Measurements from ENCODE around the gene OSBPL10.

OSBPL10 gene

GRCh38 chr3:31853580-31853979 lies 127.5 kb downstream of the OSBPL10 start:
- no peak for DNase-seq (ENCODE audit: low read depth in 2 of 2)

- no peak for DNase-seq (ENCODE audit: low read depth in 2 of 2)
Observed at GRCh38 chr3:31851278-31851677, 129.8 kb downstream of the OSBPL10 start.

GRCh38 chr3:31848911-31849310 lies 132.2 kb downstream of the OSBPL10 start:
- DNase-seq (ENCODE audit: low read depth in 2 of 2): no peak

- no peak for DNase-seq (ENCODE audit: low read depth in 2 of 2)
Observed at GRCh38 chr3:31848163-31848818, 132.8 kb downstream of the OSBPL10 start.

GRCh38 chr3:31847760-31848159 lies 133.3 kb downstream of the OSBPL10 start:
- DNase-seq (ENCODE audit: low read depth in 2 of 2): no peak

- no peak for DNase-seq (ENCODE audit: low read depth in 2 of 2)
Observed at GRCh38 chr3:31841515-31841914, 139.5 kb downstream of the OSBPL10 start.

GRCh38 chr3:31840252-31840651 lies 140.8 kb downstream of the OSBPL10 start:
- DNase-seq (ENCODE audit: low read depth in 2 of 2): no peak

GRCh38 chr3:31839144-31839917 lies 141.7 kb downstream of the OSBPL10 start:
- DNase-seq (ENCODE audit: low read depth in 2 of 2): no peak

- DNase-seq (ENCODE audit: low read depth in 2 of 2): no peak
Observed at GRCh38 chr3:31836131-31837075, 144.7 kb downstream of the OSBPL10 start.

GRCh38 chr3:31833391-31834190 lies 147.5 kb downstream of the OSBPL10 start:
- no peak for DNase-seq (ENCODE audit: low read depth in 2 of 2)

GRCh38 chr3:31832551-31832950 lies 148.5 kb downstream of the OSBPL10 start:
- no peak for DNase-seq (ENCODE audit: low read depth in 2 of 2)

- DNase-seq (ENCODE audit: low read depth in 2 of 2): no peak
Observed at GRCh38 chr3:31831591-31831990, 149.5 kb downstream of the OSBPL10 start.

- DNase-seq (ENCODE audit: low read depth in 2 of 2): no peak
Observed at GRCh38 chr3:31829826-31830426, 151.1 kb downstream of the OSBPL10 start.

GRCh38 chr3:31829010-31829409 lies 152.1 kb downstream of the OSBPL10 start:
- no peak for DNase-seq (ENCODE audit: low read depth in 2 of 2)

- DNase-seq (ENCODE audit: low read depth in 2 of 2): no peak
Observed at GRCh38 chr3:31828007-31828406, 153.1 kb downstream of the OSBPL10 start.

- no peak for DNase-seq (ENCODE audit: low read depth in 2 of 2)
Observed at GRCh38 chr3:31823184-31823583, 157.9 kb downstream of the OSBPL10 start.

- no peak for DNase-seq (ENCODE audit: low read depth in 2 of 2)
Observed at GRCh38 chr3:31821118-31821517, 159.9 kb downstream of the OSBPL10 start.

GRCh38 chr3:31819441-31819840 lies 161.6 kb downstream of the OSBPL10 start:
- no peak for DNase-seq (ENCODE audit: low read depth in 2 of 2)

- DNase-seq (ENCODE audit: low read depth in 2 of 2): no peak
Observed at GRCh38 chr3:31817411-31817966, 163.6 kb downstream of the OSBPL10 start.

GRCh38 chr3:31815631-31816440 lies 165.2 kb downstream of the OSBPL10 start:
- no peak for DNase-seq (ENCODE audit: low read depth in 2 of 2)
